GM18868 (cell line): Measurements from ENCODE around the gene LTB4R.

Experiments used
- ATAC-seq: cut with Tn5 transposase; IDR thresholded peaks from one replicate; pipeline ENCODE4 v1.9.1; 2021; ENCODE audit warnings: mild to moderate bottlenecking, moderate library complexity; ENCODE audit not compliant: unreplicated experiment

The LTB4R gene

GRCh38 chr14:24277606-24278321 is 33.5 kb upstream of the LTB4R start:
- no peak for ATAC-seq

GRCh38 chr14:24278424-24278823 is 32.9 kb upstream of the LTB4R start:
- no peak for ATAC-seq

GRCh38 chr14:24279301-24280186 is 31.8 kb upstream of the LTB4R start:
- ATAC-seq: peak; percentile 75

GRCh38 chr14:24280797-24281460 is 30.4 kb upstream of the LTB4R start:
- ATAC-seq: no peak

GRCh38 chr14:24281636-24282035 is 29.7 kb upstream of the LTB4R start:
- no peak for ATAC-seq

- ATAC-seq: no peak
Observed at GRCh38 chr14:24282736-24283135, 28.6 kb upstream of the LTB4R start.

- ATAC-seq: no peak
Observed at GRCh38 chr14:24283796-24284460, 27.4 kb upstream of the LTB4R start.

GRCh38 chr14:24284501-24285035 is 26.7 kb upstream of the LTB4R start:
- ATAC-seq: no peak

GRCh38 chr14:24285351-24285750 is 26.0 kb upstream of the LTB4R start:
- no peak for ATAC-seq

GRCh38 chr14:24286996-24287395 is 24.3 kb upstream of the LTB4R start:
- no peak for ATAC-seq

- peak; percentile 88 for ATAC-seq
Observed at GRCh38 chr14:24289649-24290280, 21.5 kb upstream of the LTB4R start.

GRCh38 chr14:24290746-24291145 is 20.6 kb upstream of the LTB4R start:
- ATAC-seq: no peak

- ATAC-seq: no peak
Observed at GRCh38 chr14:24291446-24292117, 19.7 kb upstream of the LTB4R start.

- ATAC-seq: no peak
Observed at GRCh38 chr14:24292118-24292807, 19.0 kb upstream of the LTB4R start.

GRCh38 chr14:24293525-24293924 is 17.8 kb upstream of the LTB4R start:
- no peak for ATAC-seq

GRCh38 chr14:24296341-24297157 is 14.8 kb upstream of the LTB4R start:
- ATAC-seq: peak; percentile 74

- ATAC-seq: peak; percentile 29
Observed at GRCh38 chr14:24297190-24297964, 13.9 kb upstream of the LTB4R start.

GRCh38 chr14:24298892-24299254 is 12.4 kb upstream of the LTB4R start:
- ATAC-seq: peak; percentile 3
